ENCODE measurements around the gene PSMB3.

- no peak for TF ChIP-seq POLR2AphosphoS5 (IDR thresholded peaks at IDR 0.05; ENCODE audit: low read depth, low read length)
- TF ChIP-seq, protein P1, sequence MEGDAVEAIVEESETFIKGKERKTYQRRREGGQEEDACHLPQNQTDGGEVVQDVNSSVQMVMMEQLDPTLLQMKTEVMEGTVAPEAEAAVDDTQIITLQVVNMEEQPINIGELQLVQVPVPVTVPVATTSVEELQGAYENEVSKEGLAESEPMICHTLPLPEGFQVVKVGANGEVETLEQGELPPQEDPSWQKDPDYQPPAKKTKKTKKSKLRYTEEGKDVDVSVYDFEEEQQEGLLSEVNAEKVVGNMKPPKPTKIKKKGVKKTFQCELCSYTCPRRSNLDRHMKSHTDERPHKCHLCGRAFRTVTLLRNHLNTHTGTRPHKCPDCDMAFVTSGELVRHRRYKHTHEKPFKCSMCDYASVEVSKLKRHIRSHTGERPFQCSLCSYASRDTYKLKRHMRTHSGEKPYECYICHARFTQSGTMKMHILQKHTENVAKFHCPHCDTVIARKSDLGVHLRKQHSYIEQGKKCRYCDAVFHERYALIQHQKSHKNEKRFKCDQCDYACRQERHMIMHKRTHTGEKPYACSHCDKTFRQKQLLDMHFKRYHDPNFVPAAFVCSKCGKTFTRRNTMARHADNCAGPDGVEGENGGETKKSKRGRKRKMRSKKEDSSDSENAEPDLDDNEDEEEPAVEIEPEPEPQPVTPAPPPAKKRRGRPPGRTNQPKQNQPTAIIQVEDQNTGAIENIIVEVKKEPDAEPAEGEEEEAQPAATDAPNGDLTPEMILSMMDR (IDR thresholded peaks at IDR 0.05): no peak
- no peak for TF ChIP-seq SIN3A (IDR thresholded peaks at IDR 0.05; ENCODE audit: borderline replicate concordance, insufficient read depth, low read depth, low read length)
- TF ChIP-seq, protein P2, sequence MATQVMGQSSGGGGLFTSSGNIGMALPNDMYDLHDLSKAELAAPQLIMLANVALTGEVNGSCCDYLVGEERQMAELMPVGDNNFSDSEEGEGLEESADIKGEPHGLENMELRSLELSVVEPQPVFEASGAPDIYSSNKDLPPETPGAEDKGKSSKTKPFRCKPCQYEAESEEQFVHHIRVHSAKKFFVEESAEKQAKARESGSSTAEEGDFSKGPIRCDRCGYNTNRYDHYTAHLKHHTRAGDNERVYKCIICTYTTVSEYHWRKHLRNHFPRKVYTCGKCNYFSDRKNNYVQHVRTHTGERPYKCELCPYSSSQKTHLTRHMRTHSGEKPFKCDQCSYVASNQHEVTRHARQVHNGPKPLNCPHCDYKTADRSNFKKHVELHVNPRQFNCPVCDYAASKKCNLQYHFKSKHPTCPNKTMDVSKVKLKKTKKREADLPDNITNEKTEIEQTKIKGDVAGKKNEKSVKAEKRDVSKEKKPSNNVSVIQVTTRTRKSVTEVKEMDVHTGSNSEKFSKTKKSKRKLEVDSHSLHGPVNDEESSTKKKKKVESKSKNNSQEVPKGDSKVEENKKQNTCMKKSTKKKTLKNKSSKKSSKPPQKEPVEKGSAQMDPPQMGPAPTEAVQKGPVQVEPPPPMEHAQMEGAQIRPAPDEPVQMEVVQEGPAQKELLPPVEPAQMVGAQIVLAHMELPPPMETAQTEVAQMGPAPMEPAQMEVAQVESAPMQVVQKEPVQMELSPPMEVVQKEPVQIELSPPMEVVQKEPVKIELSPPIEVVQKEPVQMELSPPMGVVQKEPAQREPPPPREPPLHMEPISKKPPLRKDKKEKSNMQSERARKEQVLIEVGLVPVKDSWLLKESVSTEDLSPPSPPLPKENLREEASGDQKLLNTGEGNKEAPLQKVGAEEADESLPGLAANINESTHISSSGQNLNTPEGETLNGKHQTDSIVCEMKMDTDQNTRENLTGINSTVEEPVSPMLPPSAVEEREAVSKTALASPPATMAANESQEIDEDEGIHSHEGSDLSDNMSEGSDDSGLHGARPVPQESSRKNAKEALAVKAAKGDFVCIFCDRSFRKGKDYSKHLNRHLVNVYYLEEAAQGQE (IDR thresholded peaks at IDR 0.05; ENCODE audit: insufficient read depth in 1 of 2, low read depth in 2 of 2, low read length in 1 of 2): no peak
These were observed 7.0 kb upstream of the PSMB3 start for GRCh38 chr17:38745545-38745944.
